ENCODE results near the gene DNAJB11. TPM values are rescaled to one million over a fixed set of nuclear protein-coding genes. Genes with fewer than 3 reads are reported as not detected.

The DNAJB11 gene
- total and polyA plus RNA-seq, 12 donors, result 20.1 to 93.2 (median 39.6) TPM

- intact Hi-C loops (cut with DNase I), result loop anchor here in 1 of 2 donors (10.0 kb wide), 2 partner anchors 212 to 628 kb away; no protein-coding TSS in a partner anchor
- Histone ChIP-seq H3K9me3 (replicated peaks in 1 of 3) (no peaks in the 10 kb centered on the region), H3K27ac (no peak within 1 kb of the TSS), H3K4me1 (replicated peaks in 1 of 2) (no peaks in the 10 kb centered on the region), H3K36me3 (replicated peaks in 1 of 2) (no peaks in the 10 kb centered on the region), H3K4me3 (no peak within 1 kb of the TSS), H3K27me3 (no peaks in the 10 kb centered on the region)
- TF ChIP-seq CTCF (IDR thresholded peaks at IDR 0.05), result no peak
- TF ChIP-seq POLR2A (IDR thresholded peaks at IDR 0.05), result no peak
- no peak for DNase-seq
- 66 to 76% (median 69%) methylated on average over 7 of the region's 7 CpGs for WGBS, 4 donors
Observed at GRCh38 chr3:186612721-186613636, 42.5 kb downstream of the DNAJB11 start, which contains the start of gene AHSG. Gene AHSG (plus strand): TSS chr3:186613060. CDS start chr3:186613142, 82 bp downstream.

- H3K27me3 ChIP-seq, result no peaks in the 10 kb centered on the region
- H3K4me1 ChIP-seq (replicated peaks in 1 of 2), result no peaks in the 10 kb centered on the region
- H3K4me3 ChIP-seq, result no peak overlapping the region
- H3K9me3 ChIP-seq (replicated peaks in 1 of 3), result no peaks in the 10 kb centered on the region
- H3K36me3 ChIP-seq (replicated peaks in 1 of 2), result no peaks in the 10 kb centered on the region
- TF ChIP-seq POLR2A (IDR thresholded peaks at IDR 0.05) (no peak), CTCF (IDR thresholded peaks at IDR 0.05) (no peak)
- WGBS, 4 donors, result 38 to 47% (median 44%) methylated on average over 4 of the region's 4 CpGs
- intact Hi-C loops (cut with DNase I), result loop anchor here in 1 of 2 donors (10.0 kb wide), 2 partner anchors 211 to 629 kb away; no protein-coding TSS in a partner anchor
- no peak overlapping the region for H3K27ac ChIP-seq
- DNase-seq, result no peak
Observed at GRCh38 chr3:186613637-186614265, 43.2 kb downstream of the DNAJB11 start.

GRCh38 chr3:186614266-186614596 is 43.7 kb downstream of the DNAJB11 start:
- Histone ChIP-seq H3K36me3 (replicated peaks in 1 of 2) (no peaks in the 10 kb centered on the region), H3K27ac (no peak overlapping the region), H3K27me3 (no peaks in the 10 kb centered on the region), H3K9me3 (replicated peaks in 1 of 3) (no peaks in the 10 kb centered on the region), H3K4me1 (replicated peaks in 1 of 2) (no peaks in the 10 kb centered on the region), H3K4me3 (no peak overlapping the region)
- TF ChIP-seq CTCF (IDR thresholded peaks at IDR 0.05) (no peak), POLR2A (IDR thresholded peaks at IDR 0.05) (no peak)
- DNase-seq, result no peak
- WGBS, 4 donors, result 37 to 45% (median 42%) methylated on average over 6 of the region's 6 CpGs
- intact Hi-C loops (cut with DNase I), result loop anchor here in 1 of 2 donors (10.0 kb wide), 2 partner anchors 211 to 629 kb away; no protein-coding TSS in a partner anchor
